ENCODE data around the gene ZNF30. TPM values are rescaled to one million over a fixed set of nuclear protein-coding genes. Genes with fewer than 3 reads are reported as not detected.

The ZNF30 gene
- total and polyA plus RNA-seq, 2 donors (not counting 1 experiment from before 2014, with no cell fraction given), result 3.3 TPM

DNA sequence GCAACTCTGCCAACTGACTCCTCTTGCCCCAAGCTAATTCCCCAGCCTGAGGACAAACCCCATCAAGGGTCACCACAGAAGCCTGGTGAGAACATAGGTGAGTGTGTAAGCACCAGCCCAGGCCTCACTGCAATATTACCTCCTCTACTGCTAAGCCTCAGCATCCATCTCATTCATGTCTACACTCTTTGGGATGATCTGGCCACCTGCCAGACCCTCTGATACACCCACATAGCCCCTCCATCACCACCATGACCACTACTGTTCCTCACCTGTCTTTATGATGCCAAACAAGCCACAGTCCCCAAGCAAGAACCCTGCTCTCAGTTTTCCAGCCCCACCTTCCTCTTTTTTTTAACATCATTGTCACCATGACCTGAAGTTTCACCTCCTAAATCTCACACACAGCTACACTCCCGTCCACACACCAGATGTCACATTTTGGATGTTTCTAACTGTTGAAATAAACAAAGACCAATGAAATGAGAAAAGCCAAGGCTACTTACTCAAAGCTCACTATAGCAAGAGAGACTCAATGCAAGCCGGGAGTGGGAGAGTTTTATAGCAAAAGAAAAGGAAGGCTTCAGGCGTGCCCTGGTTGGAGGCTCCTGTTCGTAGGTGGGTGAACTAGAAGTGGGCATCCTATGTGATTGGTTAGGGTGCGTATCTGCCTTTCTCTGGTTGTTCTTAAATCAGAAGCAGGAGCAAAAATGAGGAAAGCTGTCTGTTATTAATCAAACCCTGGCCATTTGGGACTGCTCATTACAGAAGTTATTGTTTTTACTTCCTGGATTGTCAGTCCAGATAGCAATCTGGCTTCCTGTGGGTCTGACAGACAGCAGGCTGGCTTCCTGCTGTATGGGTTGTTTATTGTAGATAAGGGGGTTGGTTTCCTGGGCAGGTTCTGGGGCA is 35.3 kb downstream of the ZNF30 start:
- DNase-seq (no peak), ATAC-seq (ENCODE audit: low read depth) (no peak)
- TF ChIP-seq EZH2 (IDR thresholded peaks at IDR 0.05; ENCODE audit: borderline replicate concordance, insufficient read depth, low read depth, low read length, poor library complexity, severe bottlenecking), result no peak
- TF ChIP-seq, protein P1, sequence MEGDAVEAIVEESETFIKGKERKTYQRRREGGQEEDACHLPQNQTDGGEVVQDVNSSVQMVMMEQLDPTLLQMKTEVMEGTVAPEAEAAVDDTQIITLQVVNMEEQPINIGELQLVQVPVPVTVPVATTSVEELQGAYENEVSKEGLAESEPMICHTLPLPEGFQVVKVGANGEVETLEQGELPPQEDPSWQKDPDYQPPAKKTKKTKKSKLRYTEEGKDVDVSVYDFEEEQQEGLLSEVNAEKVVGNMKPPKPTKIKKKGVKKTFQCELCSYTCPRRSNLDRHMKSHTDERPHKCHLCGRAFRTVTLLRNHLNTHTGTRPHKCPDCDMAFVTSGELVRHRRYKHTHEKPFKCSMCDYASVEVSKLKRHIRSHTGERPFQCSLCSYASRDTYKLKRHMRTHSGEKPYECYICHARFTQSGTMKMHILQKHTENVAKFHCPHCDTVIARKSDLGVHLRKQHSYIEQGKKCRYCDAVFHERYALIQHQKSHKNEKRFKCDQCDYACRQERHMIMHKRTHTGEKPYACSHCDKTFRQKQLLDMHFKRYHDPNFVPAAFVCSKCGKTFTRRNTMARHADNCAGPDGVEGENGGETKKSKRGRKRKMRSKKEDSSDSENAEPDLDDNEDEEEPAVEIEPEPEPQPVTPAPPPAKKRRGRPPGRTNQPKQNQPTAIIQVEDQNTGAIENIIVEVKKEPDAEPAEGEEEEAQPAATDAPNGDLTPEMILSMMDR (IDR thresholded peaks at IDR 0.05), result no peak
- ChIA-PET CTCF (interaction anchor here (0.5 to 3.5 kb wide), 2 partner anchors 11 to 1215 kb away, joined by 3 to 12 read pairs; no protein-coding TSS in a partner anchor), POLR2A (no interaction called here)
- peaks cover 13 to 38% of the 10 kb centered on the region in 2 experiments for H3K36me3 ChIP-seq (replicated peaks in 1 of 2; ENCODE audit: control extremely low read depth in 1 of 2, control insufficient read depth in 1 of 2, extremely low read depth in 1 of 2, insufficient read depth in 2 of 2, low read length in 1 of 2)
- no peaks in the 10 kb centered on the region for H3K27me3 ChIP-seq (replicated peaks in 1 of 4; ENCODE audit: control extremely low read depth in 1 of 4, control insufficient read depth in 3 of 4, insufficient read depth in 4 of 4, low read length in 3 of 4)
- H3K9me3 ChIP-seq (ENCODE audit: control extremely low read depth in 1 of 3, control insufficient read depth in 2 of 3, insufficient read depth in 1 of 3, low read length in 2 of 3), result peaks cover 0 to 61% (median 33%) of the 10 kb centered on the region in 3 donors
- peaks cover 17 to 20% of the 10 kb centered on the region in 2 donors for H3K4me1 ChIP-seq (ENCODE audit: control insufficient read depth in 2 of 2, insufficient read depth in 2 of 2, low read length in 2 of 2)
- H3K27ac ChIP-seq (ENCODE audit: low read length in 2 of 2), result peak overlapping the region in 1 of 2 donors; percentile 14
- H3K9me3 Mint-ChIP-seq (ENCODE audit: insufficient read depth), result peaks cover 15% of the 10 kb centered on the region
- H3K79me2 ChIP-seq (ENCODE audit: control insufficient read depth, insufficient read depth, low read length), result peaks cover 33% of the 10 kb centered on the region
- peak overlapping the region in 3 of 5 experiments; percentile 75 to 86 (median 82) for H3K4me3 ChIP-seq (ENCODE audit: control extremely low read depth in 1 of 5, extremely low read depth in 1 of 5, insufficient read depth in 1 of 5, low read depth in 2 of 5, low read length in 4 of 5)
- H4K20me1 ChIP-seq (ENCODE audit: control insufficient read depth, insufficient read depth, low read length, poor library complexity, severe bottlenecking), result no peaks in the 10 kb centered on the region
- WGBS (ENCODE audit: insufficient coverage), result 79% methylated on average over 4 of the region's 5 CpGs
- H3K27ac Mint-ChIP-seq, result peak overlapping the region; percentile 27
- H3K4me1 Mint-ChIP-seq, result peaks cover 29% of the 10 kb centered on the region
- peak overlapping the region; percentile 92 for H3K9ac ChIP-seq (ENCODE audit: low read length)
- no peak overlapping the region for H2AFZ ChIP-seq (ENCODE audit: insufficient read depth, low read depth, low read length, poor library complexity, severe bottlenecking)
- peak overlapping the region; percentile 97 for H3K4me2 ChIP-seq (replicated peaks; ENCODE audit: low read depth, low read length, poor library complexity, severe bottlenecking)
- H3K27me3 Mint-ChIP-seq, result no peaks in the 10 kb centered on the region
- intact Hi-C loops (cut with micrococcal nuclease), result no loop called here
- H3K4me3 Mint-ChIP-seq, result peak overlapping the region; percentile 90

Measured in B cell (primary cell).